Measurements from ENCODE around the gene SPPL2A.
"Not testable (repeated sequence)": the region's sequence is repeated elsewhere in the genome, so short reads cannot be mapped to it uniquely, and the experiment has no call there.

DNA sequence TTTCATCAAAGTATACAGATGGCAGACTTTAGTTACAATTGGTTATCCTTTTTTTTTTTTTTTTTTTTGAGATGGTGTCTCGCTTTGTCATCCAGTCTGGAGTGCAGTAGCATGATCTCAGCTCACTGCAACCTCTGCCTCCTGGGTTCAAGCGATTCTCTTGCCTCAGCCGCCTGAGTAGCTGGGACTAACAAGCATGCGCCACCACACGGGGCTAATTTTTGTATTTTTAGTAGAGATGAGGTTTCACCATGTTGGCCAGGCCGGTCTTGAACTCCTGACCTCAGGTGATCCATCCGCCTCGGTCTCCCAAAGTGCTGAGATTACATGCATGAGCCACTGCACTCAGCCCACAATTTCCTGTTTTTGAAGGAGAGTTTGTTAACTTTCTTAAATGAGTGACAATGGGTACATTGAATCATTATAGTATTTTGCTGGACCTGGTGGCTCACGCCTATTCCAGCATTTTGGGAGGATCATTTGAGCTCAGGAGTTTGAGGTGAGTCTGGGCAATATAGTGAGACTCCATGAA lies 70.8 kb downstream of the SPPL2A start:
- TF ChIP-seq, protein P1, sequence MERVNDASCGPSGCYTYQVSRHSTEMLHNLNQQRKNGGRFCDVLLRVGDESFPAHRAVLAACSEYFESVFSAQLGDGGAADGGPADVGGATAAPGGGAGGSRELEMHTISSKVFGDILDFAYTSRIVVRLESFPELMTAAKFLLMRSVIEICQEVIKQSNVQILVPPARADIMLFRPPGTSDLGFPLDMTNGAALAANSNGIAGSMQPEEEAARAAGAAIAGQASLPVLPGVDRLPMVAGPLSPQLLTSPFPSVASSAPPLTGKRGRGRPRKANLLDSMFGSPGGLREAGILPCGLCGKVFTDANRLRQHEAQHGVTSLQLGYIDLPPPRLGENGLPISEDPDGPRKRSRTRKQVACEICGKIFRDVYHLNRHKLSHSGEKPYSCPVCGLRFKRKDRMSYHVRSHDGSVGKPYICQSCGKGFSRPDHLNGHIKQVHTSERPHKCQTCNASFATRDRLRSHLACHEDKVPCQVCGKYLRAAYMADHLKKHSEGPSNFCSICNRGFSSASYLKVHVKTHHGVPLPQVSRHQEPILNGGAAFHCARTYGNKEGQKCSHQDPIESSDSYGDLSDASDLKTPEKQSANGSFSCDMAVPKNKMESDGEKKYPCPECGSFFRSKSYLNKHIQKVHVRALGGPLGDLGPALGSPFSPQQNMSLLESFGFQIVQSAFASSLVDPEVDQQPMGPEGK (CRISPR knock-in tag; IDR thresholded peaks at IDR 0.05; ENCODE audit: borderline replicate concordance): not testable (repeated sequence)
- not testable (repeated sequence) for TF ChIP-seq RARB (CRISPR knock-in tag; IDR thresholded peaks at IDR 0.05); CSDC2 (CRISPR knock-in tag; IDR thresholded peaks at IDR 0.05); ZFP30 (CRISPR knock-in tag; IDR thresholded peaks at IDR 0.05); CSRNP3 (CRISPR knock-in tag; IDR thresholded peaks at IDR 0.05); BACH2 (CRISPR knock-in tag; IDR thresholded peaks at IDR 0.05; ENCODE audit: borderline replicate concordance); ARNTL (CRISPR knock-in tag; IDR thresholded peaks at IDR 0.05; ENCODE audit: borderline replicate concordance, low read depth); ZFP3 (CRISPR knock-in tag; IDR thresholded peaks at IDR 0.05); ISL1 (CRISPR knock-in tag; IDR thresholded peaks at IDR 0.05); ZNF565 (CRISPR knock-in tag; conservative IDR thresholded peaks at IDR 0.05; ENCODE audit: low read depth); PPARA (CRISPR knock-in tag; IDR thresholded peaks at IDR 0.05; ENCODE audit: borderline replicate concordance); ZNF70 (CRISPR knock-in tag; IDR thresholded peaks at IDR 0.05)
- TF ChIP-seq, protein P2, sequence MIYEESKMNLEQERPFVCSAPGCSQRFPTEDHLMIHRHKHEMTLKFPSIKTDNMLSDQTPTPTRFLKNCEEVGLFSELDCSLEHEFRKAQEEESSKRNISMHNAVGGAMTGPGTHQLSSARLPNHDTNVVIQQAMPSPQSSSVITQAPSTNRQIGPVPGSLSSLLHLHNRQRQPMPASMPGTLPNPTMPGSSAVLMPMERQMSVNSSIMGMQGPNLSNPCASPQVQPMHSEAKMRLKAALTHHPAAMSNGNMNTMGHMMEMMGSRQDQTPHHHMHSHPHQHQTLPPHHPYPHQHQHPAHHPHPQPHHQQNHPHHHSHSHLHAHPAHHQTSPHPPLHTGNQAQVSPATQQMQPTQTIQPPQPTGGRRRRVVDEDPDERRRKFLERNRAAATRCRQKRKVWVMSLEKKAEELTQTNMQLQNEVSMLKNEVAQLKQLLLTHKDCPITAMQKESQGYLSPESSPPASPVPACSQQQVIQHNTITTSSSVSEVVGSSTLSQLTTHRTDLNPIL (CRISPR knock-in tag; IDR thresholded peaks at IDR 0.05; ENCODE audit: low read depth): not testable (repeated sequence)

Measured in SK-N-SH treated with all-trans-retinoic acid at 6 μM for 48 hours (cell line).